ENCODE measurements around the gene VSIG4. TPM values are rescaled to one million over a fixed set of nuclear protein-coding genes. Genes with fewer than 3 reads are reported as not detected.

Gene VSIG4
- total RNA-seq, 1 experiment from 2014 or later, result not detected

GRCh38 chrX:66012094-66012534, 27.8 kb downstream of the VSIG4 start:
- no peak overlapping the region for H3T11ph ChIP-seq (ENCODE audit: low read length)

More at GRCh38 chrX:66012094-66012534, 27.8 kb downstream of the VSIG4 start:
- Mint-ChIP-seq H3K4me3 (no peak overlapping the region), H3K27me3 (ENCODE audit: low read depth) (no peaks in the 10 kb centered on the region), H3K36me3 (ENCODE audit: insufficient read depth in 1 of 3, low read depth in 3 of 3) (no peaks in the 10 kb centered on the region), H3K4me1 (no peaks in the 10 kb centered on the region), H3K27ac (no peak overlapping the region), H3K9me3 (peaks cover 50 to 55% of the 10 kb centered on the region in 2 experiments)
- no peak overlapping the region for H3K4ac ChIP-seq (ENCODE audit: low read depth, low read length)
- DNase-seq, result no peak
- no peaks in the 10 kb centered on the region for H3K79me2 ChIP-seq (ENCODE audit: insufficient read depth, low read length)
- no peak overlapping the region for H3K27ac ChIP-seq (ENCODE audit: insufficient read length, low read depth, low read length)
- H3K79me1 ChIP-seq (ENCODE audit: insufficient read depth, low read depth, low read length, poor library complexity, severe bottlenecking), result no peaks in the 10 kb centered on the region
- no CpG with 5 or more reads among the region's 1 CpG for WGBS (ENCODE audit: extremely low coverage, insufficient read length, low lambda C conversion rate)
- no peak overlapping the region for H3K4me2 ChIP-seq (ENCODE audit: insufficient read depth, insufficient read length, low read length)
- H4K91ac ChIP-seq (ENCODE audit: insufficient read length, low read depth, low read length), result no peak overlapping the region
- H2AK5ac ChIP-seq (ENCODE audit: insufficient read length, low read length), result no peak overlapping the region
- H3K18ac ChIP-seq (ENCODE audit: insufficient read length, low read depth, low read length), result no peak overlapping the region
- H3K4me1 ChIP-seq (ENCODE audit: insufficient read depth, low read length), result no peaks in the 10 kb centered on the region
- no peaks in the 10 kb centered on the region for H3K27me3 ChIP-seq (ENCODE audit: insufficient read depth, low read length)
- no peak overlapping the region for H2BK20ac ChIP-seq (ENCODE audit: low read depth, low read length, poor library complexity, severe bottlenecking)
- no peaks in the 10 kb centered on the region for H4K20me1 ChIP-seq (ENCODE audit: control insufficient read depth, insufficient read depth, insufficient read length)
- no peak overlapping the region for H3K9ac ChIP-seq (ENCODE audit: extremely low read depth, insufficient read length, low read length)
- H2BK15ac ChIP-seq (ENCODE audit: low read depth, low read length), result 0 out of 2 replicates have a peak overlapping the region, but pooled peaks have one; percentile 61
- H4K8ac ChIP-seq (replicated peaks; ENCODE audit: insufficient read length, low read depth, low read length), result no peak overlapping the region
- no peak overlapping the region for H2AFZ ChIP-seq (ENCODE audit: low read length)
- H2BK12ac ChIP-seq (ENCODE audit: insufficient read length, low read depth, low read length), result no peak overlapping the region
- no peaks in the 10 kb centered on the region for H3K23me2 ChIP-seq (ENCODE audit: insufficient read length, low read depth, low read length, poor library complexity, severe bottlenecking)
- no peak overlapping the region for H3K56ac ChIP-seq (ENCODE audit: insufficient read length, low read depth, low read length)
- no peak for TF ChIP-seq CTCF (conservative IDR thresholded peaks at IDR 0.05)
- no peak overlapping the region for H4K5ac ChIP-seq (ENCODE audit: insufficient read length, low read depth, low read length)
- no peak overlapping the region for H2BK5ac ChIP-seq (ENCODE audit: insufficient read length, low read length)
- no peak overlapping the region for H3K14ac ChIP-seq (ENCODE audit: insufficient read depth, low read length)
- peaks cover 43% of the 10 kb centered on the region for H3K9me3 ChIP-seq (ENCODE audit: control insufficient read depth, low read depth, low read length)
- H3K23ac ChIP-seq (ENCODE audit: insufficient read length, low read depth, low read length), result no peak overlapping the region
- no peak overlapping the region for H2BK120ac ChIP-seq (ENCODE audit: low read depth, low read length, poor library complexity, severe bottlenecking)
